Renal pelvis (tissue), 4 donors: ENCODE measurements around the gene CFI. TPM values are rescaled to one million over a fixed set of nuclear protein-coding genes. Genes with fewer than 3 reads are reported as not detected.

Experiments used
- DNase-seq: peaks from one replicate; pipeline ENCODE4 v3.0.0-alpha.2; 2013
- polyA plus RNA-seq, 3 donors: library from polyadenylated mRNA; unstranded; fragments of 120-200 nt; gene quantifications; one replicate each; pipeline ENCODE4 v1.2.1, GENCODE V29; 2013; ENCODE audit not compliant: insufficient read length in 3 of 3

Gene CFI
- polyA plus RNA-seq, 3 donors = 75.2 to 79.1 (median 78.8) TPM

GRCh38 chr4:109735566-109736365 is 66.0 kb downstream of the CFI start:
- DNase-seq = no peak

- DNase-seq = no peak
Observed at GRCh38 chr4:109733728-109734127, 68.1 kb downstream of the CFI start.

- no peak for DNase-seq
Observed at GRCh38 chr4:109730619-109731545, 70.9 kb downstream of the CFI start.

GRCh38 chr4:109729718-109730618 is 71.8 kb downstream of the CFI start, which contains the start of gene PLA2G12A:
Gene PLA2G12A (minus strand): TSS chr4:109730070. CDS start chr4:109729809, 261 bp downstream.
- peak; percentile 76 for DNase-seq

DNA sequence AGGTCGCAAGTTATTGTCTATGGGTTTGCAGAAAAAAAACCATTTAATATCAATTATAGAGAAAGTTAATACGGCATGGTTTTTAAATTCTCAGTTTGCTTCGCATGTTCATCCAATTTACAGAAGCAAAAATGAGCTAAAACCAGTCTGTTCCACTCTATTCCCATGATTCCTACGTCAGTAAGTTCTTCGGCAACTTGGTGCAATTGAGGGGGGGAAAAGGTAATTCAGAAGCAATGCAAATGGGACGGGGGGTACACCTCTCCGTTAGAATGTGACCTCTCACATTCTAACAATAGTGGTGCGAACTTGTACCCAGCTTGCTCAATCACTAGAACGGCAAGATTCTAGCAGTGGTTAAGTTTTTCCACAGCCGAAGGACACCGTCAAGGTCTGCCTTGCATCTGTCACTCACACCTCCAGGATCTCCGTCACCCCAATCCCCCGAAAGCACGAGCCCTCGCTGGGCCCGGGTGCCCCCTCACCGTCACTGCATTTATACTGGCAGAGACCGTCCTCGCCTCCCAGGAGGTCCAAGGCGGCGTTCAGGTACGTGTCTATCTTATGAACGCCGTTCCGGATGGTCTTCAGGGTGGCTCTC is 72.6 kb downstream of the CFI start:
- peak; percentile 27 for DNase-seq

- no peak for DNase-seq
Observed at GRCh38 chr4:109728385-109728784, 73.4 kb downstream of the CFI start.

DNA sequence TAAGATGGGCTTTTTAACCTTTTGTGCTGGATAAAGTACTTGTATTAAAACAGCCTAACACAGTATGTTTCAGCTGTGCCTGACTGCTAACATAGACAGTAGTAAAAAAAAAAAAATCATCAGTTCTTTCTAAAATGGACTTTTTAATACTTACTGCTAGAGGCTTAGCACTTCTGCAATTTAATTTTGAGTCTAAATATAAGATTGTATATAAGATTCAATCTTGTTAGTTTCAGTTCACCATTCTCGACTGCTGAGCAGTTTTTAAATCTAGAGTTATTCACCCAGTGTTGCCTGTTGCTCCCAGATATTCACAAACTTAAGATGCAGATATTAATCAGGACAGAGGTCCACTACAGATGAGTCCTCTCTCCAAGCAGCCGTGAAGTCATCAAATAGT is 78.7 kb downstream of the CFI start:
- DNase-seq = no peak

- DNase-seq = no peak
Observed at GRCh38 chr4:109722357-109722756, 79.4 kb downstream of the CFI start.

- no peak for DNase-seq
Observed at GRCh38 chr4:109721033-109721432, 80.8 kb downstream of the CFI start.

GRCh38 chr4:109719604-109720003 is 82.2 kb downstream of the CFI start:
- no peak for DNase-seq

DNA sequence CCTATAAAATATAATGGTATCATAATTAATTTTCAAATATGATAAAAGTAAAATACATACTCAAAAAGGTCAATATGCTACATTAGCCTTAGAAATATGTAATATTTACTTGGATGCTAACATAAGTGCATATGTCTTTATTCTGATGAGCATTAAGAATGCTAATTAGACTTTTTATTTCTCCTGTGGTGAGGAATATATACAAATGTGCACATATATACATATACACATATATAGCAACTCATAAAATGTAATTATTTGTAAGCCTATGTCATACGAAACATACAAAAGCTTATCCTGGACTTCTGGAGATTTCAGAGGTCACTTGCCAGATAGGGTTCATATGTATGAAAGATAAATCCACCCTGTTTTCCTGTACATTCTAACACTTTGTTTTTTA is 83.0 kb downstream of the CFI start:
- DNase-seq = no peak

DNA sequence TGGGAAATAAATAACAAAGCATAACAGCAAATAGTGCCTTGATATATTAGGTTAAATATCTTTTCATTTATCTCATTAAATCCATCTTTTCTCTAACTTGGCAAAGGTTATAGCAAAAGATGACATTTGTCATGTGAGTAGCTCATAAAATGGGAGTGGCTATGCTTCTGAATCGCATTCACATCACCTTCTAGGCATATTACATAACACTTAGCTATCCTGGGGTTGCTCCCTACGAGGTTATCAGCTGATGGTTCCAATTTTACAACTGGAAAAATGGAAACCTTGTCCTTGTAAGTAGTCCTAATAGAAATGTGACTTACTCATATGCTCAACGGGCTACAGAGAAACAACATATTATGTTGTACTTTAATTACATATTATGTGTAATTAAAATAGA is 88.3 kb downstream of the CFI start:
- no peak for DNase-seq

DNA sequence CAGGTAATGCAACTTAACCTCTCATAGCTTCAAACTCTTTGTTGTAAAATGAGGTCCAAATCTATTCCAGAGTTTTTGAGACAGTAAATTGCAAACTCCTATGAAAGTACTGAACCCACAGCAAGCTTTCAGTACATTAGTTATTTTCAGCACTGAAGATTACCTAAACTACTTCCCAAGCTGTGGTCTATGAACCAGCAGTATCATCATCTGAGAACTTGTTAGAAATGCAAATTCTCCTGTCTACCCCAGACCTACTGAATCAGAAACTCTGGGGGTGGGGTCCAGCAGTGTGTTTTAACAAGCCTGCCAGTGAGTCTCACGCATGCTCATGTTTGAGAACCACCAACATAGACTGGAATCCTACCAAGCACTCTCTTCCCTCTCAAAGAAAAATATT is 92.8 kb downstream of the CFI start:
- no peak for DNase-seq

DNA sequence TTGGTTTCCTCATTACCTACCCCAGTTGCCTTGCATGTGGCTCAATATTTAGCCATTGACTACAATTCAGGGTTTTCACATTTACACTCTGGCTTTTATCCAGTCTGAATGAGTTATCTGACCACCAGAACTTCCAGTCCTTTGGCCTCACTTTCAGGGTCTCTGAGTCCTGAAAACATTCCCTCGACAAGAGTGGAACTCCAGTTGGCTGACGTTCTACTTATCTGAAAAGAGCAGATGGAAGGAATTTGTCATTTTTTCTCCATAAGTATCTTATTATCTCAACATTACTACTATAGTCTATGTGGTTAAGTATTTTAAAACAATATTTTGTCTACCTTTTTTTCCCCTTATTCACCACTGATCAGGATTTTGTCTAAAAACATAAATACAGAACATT is 93.4 kb downstream of the CFI start:
- no peak for DNase-seq

DNA sequence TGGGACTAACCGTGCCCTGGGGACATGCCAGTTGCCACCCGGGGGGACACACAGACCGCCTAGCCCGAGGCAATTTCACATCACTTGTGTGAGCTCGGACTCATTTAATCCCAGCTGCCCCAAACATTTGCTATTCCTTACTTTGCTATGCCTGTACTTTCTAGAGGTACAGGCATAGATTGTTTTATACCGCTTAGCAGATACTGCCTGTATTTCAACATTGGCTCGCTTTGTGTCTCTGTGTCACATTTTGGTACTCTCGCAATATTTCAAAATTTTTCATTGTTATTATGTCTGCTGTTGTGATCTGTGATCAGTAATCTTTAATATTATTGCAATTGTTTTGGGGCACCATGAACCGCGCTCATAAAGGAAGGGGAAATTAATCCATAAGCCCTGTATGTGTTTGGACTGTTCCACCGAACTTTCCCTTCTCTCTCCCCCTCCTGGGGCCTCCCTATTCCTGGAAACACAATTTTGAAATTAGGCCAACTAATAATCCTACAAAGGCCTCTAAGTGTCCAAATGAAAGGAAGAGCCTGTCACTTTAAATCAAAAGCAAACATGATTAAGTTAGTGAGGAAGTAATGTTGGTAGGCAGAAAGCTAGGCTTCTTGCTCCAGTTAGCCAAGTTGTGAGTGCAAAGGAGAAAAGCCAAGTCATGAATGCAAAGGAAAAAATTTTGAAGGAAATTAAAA is 98.0 kb downstream of the CFI start:
- DNase-seq = peak; percentile 49

GRCh38 chr4:109702950-109703663 is 98.7 kb downstream of the CFI start, which contains the start of gene CASP6:
Gene CASP6 (minus strand): TSS chr4:109703445. CDS start chr4:109703395, 50 bp downstream.
- DNase-seq = peak; percentile 81

- peak; percentile 12 for DNase-seq
Observed at GRCh38 chr4:109701566-109702410, 100.0 kb downstream of the CFI start.

- no peak for DNase-seq
Observed at GRCh38 chr4:109699553-109700225, 102.1 kb downstream of the CFI start.
